ENCODE data around the gene WNT3A. TPM values are rescaled to one million over a fixed set of nuclear protein-coding genes. Genes with fewer than 3 reads are reported as not detected.

WNT3A gene
- total RNA-seq, 4 donors from 2014 or later = not detected

- H3K9me3 ChIP-seq = peaks cover 5 to 13% of the 10 kb centered on the region in 2 donors
- no peak overlapping the region for H3K27ac ChIP-seq
- no peak overlapping the region for H3K4me3 ChIP-seq
- no peaks in the 10 kb centered on the region for H3K4me1 ChIP-seq
- peak in 1 of 2 donors; percentile 7 for DNase-seq
- no peaks in the 10 kb centered on the region for H3K27me3 ChIP-seq
- intact Hi-C loops (cut with DNase I; ENCODE audit: low total_unique reads) = no loop called here
- no peak for TF ChIP-seq CTCF (IDR thresholded peaks at IDR 0.05)
- H3K36me3 ChIP-seq = no peaks in the 10 kb centered on the region
Observed at GRCh38 chr1:227996187-227996950, 10.4 kb upstream of the WNT3A start.

- no peaks in the 10 kb centered on the region for H3K27me3 ChIP-seq
- H3K27ac ChIP-seq = no peak overlapping the region
- peaks cover 5 to 13% of the 10 kb centered on the region in 2 donors for H3K9me3 ChIP-seq
- intact Hi-C loops (cut with DNase I; ENCODE audit: low total_unique reads) = no loop called here
- TF ChIP-seq CTCF (IDR thresholded peaks at IDR 0.05) (no peak), POLR2A (IDR thresholded peaks at IDR 0.05) (no peak)
- no peaks in the 10 kb centered on the region for H3K4me1 ChIP-seq
- H3K36me3 ChIP-seq = no peaks in the 10 kb centered on the region
- no peak overlapping the region for H3K4me3 ChIP-seq
- peak in 1 of 2 donors; percentile 1 for DNase-seq
Observed at GRCh38 chr1:227998374-227999055, 8.3 kb upstream of the WNT3A start.

- no peaks in the 10 kb centered on the region for H3K36me3 ChIP-seq
- H3K27me3 ChIP-seq = peaks cover 0 to 7% of the 10 kb centered on the region in 2 donors
- H3K4me3 ChIP-seq = no peak overlapping the region
- no peak overlapping the region for H3K27ac ChIP-seq
- H3K4me1 ChIP-seq = no peaks in the 10 kb centered on the region
- TF ChIP-seq POLR2A (IDR thresholded peaks at IDR 0.05) = no peak
- peak in 2 of 4 experiments; percentile 25 to 29 for TF ChIP-seq CTCF (IDR thresholded peaks at IDR 0.05)
- DNase-seq = peak; percentile 8 to 18
- intact Hi-C loops (cut with DNase I; ENCODE audit: low total_unique reads) = no loop called here
- peaks cover 5 to 13% of the 10 kb centered on the region in 2 donors for H3K9me3 ChIP-seq
Observed at GRCh38 chr1:227999056-227999930, 7.5 kb upstream of the WNT3A start.

- intact Hi-C loops (cut with DNase I; ENCODE audit: low total_unique reads) = no loop called here
- H3K27ac ChIP-seq = no peak overlapping the region
- TF ChIP-seq CTCF (IDR thresholded peaks at IDR 0.05) (no peak), POLR2A (IDR thresholded peaks at IDR 0.05) (no peak)
- peaks cover 5 to 13% of the 10 kb centered on the region in 2 donors for H3K9me3 ChIP-seq
- no peaks in the 10 kb centered on the region for H3K36me3 ChIP-seq
- H3K4me1 ChIP-seq = no peaks in the 10 kb centered on the region
- H3K4me3 ChIP-seq = no peak overlapping the region
- H3K27me3 ChIP-seq = peaks cover 0 to 17% of the 10 kb centered on the region in 2 donors
- DNase-seq = peak in 1 of 2 donors; percentile 3
Observed at GRCh38 chr1:228000416-228000815, 6.4 kb upstream of the WNT3A start.
